HG03558 (cell line): ENCODE results near the gene SEPTIN8.

ENCODE experiments used
- ATAC-seq: cut with Tn5 transposase; IDR thresholded peaks from one replicate; pipeline ENCODE4 v1.9.1; 2021; ENCODE audit warnings: moderate number of reproducible peaks; ENCODE audit not compliant: unreplicated experiment; ENCODE audit errors: extremely low read depth

The SEPTIN8 gene

GRCh38 chr5:132788508-132788907, 11.5 kb upstream of the SEPTIN8 start:
- no peak for ATAC-seq

GRCh38 chr5:132787076-132787475, 10.0 kb upstream of the SEPTIN8 start:
- ATAC-seq: no peak

GRCh38 chr5:132785864-132786263, 8.8 kb upstream of the SEPTIN8 start:
- no peak for ATAC-seq

- no peak for ATAC-seq
These were observed 8.3 kb upstream of the SEPTIN8 start for GRCh38 chr5:132785365-132785764.

GRCh38 chr5:132782101-132782500, 5.1 kb upstream of the SEPTIN8 start:
- no peak for ATAC-seq

- no peak for ATAC-seq
These were observed 4.0 kb upstream of the SEPTIN8 start for GRCh38 chr5:132781029-132781428.

- no peak for ATAC-seq
These were observed 3.5 kb upstream of the SEPTIN8 start for GRCh38 chr5:132780577-132780976.

- no peak for ATAC-seq
These were observed 2.9 kb upstream of the SEPTIN8 start for GRCh38 chr5:132779961-132780360.

- no peak for ATAC-seq
These were observed 1.8 kb upstream of the SEPTIN8 start for GRCh38 chr5:132778856-132779255.

- ATAC-seq: no peak
These were observed 1.1 kb upstream of the SEPTIN8 start for GRCh38 chr5:132778129-132778528.

GRCh38 chr5:132776938-132777208, 166 bp downstream of the SEPTIN8 start:
- no peak for ATAC-seq

- ATAC-seq: no peak
These were observed 705 bp downstream of the SEPTIN8 start for GRCh38 chr5:132776131-132776937.

GRCh38 chr5:132775476-132775961, 1.5 kb downstream of the SEPTIN8 start:
- no peak for ATAC-seq

GRCh38 chr5:132774896-132775295, 2.1 kb downstream of the SEPTIN8 start:
- ATAC-seq: no peak

GRCh38 chr5:132774406-132774805, 2.6 kb downstream of the SEPTIN8 start:
- no peak for ATAC-seq

- no peak for ATAC-seq
These were observed 3.3 kb downstream of the SEPTIN8 start for GRCh38 chr5:132773601-132774355.

- ATAC-seq: no peak
These were observed 3.9 kb downstream of the SEPTIN8 start for GRCh38 chr5:132773114-132773513.

- no peak for ATAC-seq
These were observed 4.6 kb downstream of the SEPTIN8 start for GRCh38 chr5:132772291-132773070.

GRCh38 chr5:132771503-132771998, 5.5 kb downstream of the SEPTIN8 start:
- ATAC-seq: no peak

GRCh38 chr5:132770476-132771159, 6.4 kb downstream of the SEPTIN8 start:
- no peak for ATAC-seq
